Activated effector memory CD4-positive, alpha-beta T cell treated with anti-CD3 and anti-CD28 coated beads, Interleukin-2, amount 50 U/mL, for 16 hours (primary cell): ENCODE results near the gene GIPR.
"Not testable (repeated sequence)": the region's sequence is repeated elsewhere in the genome, so short reads cannot be mapped to it uniquely, and the experiment has no call there.

ENCODE experiments used
- DNase-seq: peaks from one replicate; pipeline ENCODE4 v3.0.0-alpha.2; 2020

Gene GIPR

DNA sequence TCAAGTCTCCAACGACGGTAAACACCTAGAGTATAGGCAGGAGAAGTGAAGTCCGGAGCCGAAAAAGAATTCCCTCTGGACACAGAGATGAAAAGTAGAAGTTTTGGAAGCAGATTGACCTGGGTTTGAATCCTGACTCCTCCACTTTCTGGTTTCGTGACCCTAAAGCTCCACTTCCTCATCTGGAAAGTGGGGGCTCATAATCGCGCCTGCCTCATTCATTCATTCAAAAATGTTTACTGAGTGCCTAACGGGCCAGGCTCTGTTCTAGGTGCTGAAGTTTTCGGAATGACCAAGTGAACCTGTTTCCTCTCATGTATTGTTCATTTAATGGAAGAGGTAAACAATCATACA is 21.7 kb upstream of the GIPR start:
- no peak for DNase-seq

- no peak for DNase-seq
Observed at GRCh38 chr19:45650722-45651121, 17.3 kb upstream of the GIPR start.

DNA sequence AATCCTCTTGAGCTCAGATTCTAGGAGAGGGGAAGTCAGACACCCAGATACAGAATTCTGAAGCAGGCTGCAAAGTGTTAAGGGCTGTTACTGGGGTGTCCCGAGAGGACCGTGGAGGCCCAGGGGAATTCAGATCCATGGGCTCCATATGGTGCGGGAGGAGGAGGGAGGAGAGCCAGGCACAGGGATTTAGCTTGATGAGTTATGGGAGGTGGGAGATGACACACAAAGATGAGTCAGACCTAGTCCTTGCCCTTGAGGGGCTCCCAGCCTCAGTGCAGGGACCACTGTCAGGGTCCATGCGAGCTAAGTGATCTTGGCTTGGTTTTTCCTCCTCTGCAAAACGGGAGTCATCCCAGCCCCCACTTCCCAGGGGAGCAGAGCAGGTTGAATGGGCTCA is 14.4 kb upstream of the GIPR start:
- no peak for DNase-seq

GRCh38 chr19:45655073-45655472 is 12.9 kb upstream of the GIPR start:
- no peak for DNase-seq

DNA sequence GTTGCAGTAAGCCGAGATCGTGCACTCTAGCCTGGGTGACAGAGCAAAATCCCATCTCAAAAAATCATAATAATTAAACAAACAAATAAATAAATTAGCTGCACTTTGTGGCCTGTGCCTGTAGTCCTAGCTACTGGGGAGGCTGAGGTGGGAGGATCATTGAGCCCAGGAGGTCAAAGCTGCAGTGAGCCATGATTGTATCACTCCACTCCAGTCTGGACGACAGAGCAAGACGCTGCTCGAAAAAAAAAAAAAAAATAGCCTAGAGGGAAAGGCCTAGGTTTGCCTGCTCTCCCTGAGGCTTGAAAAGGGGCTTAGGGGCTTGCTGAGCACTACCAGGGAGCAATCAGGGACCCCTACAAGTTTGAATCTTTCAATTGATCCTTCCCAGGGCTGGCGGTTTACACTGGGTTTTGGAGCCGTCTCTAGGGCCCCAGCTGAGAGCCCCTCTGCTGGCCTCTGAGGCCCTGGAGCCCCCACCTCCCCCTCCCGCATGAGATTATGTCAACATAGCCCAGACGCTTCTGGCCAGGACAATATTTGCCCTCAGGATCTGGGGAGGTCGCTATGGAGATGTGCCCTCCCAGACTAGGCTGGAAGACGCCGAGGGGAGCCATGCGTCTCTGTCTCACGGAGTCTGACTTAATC is 10.4 kb upstream of the GIPR start:
- DNase-seq: no peak

DNA sequence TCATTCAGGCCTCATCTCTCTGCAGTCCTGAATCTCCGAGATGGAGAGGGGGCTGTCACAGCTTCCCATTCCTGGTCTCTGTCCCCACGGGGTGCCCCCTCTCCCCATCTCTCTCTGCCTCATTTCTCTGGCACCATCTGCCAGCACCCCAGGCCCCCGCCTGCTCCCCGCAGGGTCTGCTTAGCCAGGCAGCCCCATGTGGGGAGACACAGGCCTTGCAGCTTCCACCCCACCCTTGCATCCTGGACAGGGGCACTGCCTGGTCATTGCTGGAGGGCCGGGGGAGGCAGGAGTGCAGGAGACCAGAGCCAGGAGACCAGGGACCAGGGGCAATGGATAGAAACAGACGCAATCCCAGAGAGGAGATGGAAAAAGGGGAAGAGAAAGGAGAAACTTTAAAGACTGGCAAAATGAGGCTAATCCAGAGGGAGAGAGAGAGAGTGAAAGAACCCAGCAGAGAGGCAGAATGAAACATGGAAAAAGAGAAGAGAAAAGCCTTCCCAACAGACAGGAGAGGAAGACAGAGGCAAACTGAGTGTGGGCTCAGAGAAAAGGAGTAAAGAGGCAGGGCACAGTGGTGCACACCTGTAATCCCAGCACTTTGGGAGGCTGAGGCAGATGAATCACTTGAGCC is 8.8 kb upstream of the GIPR start:
- DNase-seq: no peak

GRCh38 chr19:45660636-45661035 is 7.4 kb upstream of the GIPR start:
- DNase-seq: no peak

GRCh38 chr19:45663800-45664199 is 4.2 kb upstream of the GIPR start:
- no peak for DNase-seq

DNA sequence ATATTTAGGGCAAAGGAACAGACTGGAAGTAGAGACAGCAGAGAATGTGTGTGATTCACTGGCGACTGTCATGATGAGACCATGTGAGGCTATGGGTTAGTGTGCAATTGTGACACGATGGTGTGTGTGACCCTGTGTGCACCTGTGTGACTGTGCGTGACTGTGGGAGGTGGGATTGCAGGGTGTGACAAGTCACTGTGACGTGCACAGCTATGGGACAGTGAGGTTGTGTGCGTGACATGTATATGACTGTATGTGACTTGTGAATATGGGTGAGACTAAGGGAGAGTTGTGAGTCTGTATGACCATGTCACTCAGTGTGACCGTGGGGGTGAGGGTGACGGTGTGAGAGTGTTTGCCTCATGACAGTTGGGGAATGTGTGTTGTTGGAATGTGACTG is 3.4 kb upstream of the GIPR start:
- DNase-seq: no peak

- DNase-seq: peak; percentile 79
Observed at GRCh38 chr19:45668342-45668871, 386 bp downstream of the GIPR start.

- peak; percentile 83 for DNase-seq
Observed at GRCh38 chr19:45670670-45671453, 2.8 kb downstream of the GIPR start.

GRCh38 chr19:45674946-45675345 is 6.9 kb downstream of the GIPR start:
- no peak for DNase-seq

- peak; percentile 83 for DNase-seq
Observed at GRCh38 chr19:45676851-45677263, 8.8 kb downstream of the GIPR start.

GRCh38 chr19:45677351-45678230 is 9.6 kb downstream of the GIPR start:
- DNase-seq: peak; percentile 92

DNA sequence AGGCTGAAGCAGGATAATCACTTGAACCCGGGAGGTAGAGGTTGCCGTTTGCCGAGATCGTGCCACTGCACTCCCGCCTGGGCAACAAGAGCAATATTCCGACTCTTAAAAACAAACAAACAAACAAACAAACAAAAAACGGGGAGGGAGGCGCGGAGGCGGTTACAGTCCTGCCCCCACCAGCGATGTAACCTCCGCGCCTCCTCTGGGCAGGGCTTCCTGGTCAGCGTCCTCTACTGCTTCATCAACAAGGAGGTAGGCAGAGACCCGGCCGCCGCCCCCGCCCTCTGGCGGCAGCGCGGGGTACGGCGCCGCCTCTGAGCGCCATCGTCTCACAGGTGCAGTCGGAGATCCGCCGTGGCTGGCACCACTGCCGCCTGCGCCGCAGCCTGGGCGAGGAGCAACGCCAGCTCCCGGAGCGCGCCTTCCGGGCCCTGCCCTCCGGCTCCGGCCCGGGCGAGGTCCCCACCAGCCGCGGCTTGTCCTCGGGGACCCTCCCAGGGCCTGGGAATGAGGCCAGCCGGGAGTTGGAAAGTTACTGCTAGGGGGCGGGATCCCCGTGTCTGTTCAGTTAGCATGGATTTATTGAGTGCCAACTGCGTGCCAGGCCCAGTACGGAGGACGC is 13.5 kb downstream of the GIPR start:
- peak; percentile 95 for DNase-seq

DNA sequence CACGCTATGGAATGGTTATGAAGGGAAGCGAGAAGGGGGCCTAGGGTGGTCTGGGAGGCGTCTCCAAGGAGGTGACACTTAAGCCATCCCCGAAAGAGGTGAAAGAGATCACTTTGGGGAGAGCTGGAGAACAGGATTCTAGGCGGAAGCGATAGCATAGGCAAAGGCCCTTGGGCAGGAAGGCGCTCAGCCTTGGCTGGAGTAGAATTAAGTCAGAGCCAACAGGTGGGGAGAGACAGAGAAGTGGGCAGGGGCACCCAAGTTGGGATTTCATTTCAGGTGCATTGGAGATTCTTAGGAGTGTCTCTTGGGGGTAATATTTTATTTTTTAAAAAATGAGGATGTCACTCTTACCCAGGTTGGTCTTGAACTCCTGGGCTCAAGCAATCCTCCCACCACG is 14.1 kb downstream of the GIPR start:
- no peak for DNase-seq

DNA sequence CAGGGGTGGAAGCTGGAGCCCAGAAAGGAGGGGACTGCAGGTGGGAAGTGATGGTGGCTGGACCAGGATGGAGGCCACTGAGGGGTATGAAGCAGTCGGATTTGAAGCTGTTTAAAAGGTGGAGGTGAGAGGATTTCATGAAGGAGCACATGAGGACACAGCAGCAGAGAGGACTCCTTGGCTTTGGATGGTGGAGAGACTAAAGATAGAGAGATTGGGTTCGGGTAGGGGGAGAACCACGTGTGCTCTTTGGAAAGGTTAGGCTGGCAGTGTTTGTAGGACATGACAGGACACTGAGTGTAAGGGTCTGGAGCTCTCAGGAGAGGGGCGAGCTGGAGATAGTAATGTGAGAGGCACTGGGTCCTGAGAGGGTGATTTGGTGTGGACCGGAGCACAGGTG is 14.9 kb downstream of the GIPR start:
- no peak for DNase-seq

DNA sequence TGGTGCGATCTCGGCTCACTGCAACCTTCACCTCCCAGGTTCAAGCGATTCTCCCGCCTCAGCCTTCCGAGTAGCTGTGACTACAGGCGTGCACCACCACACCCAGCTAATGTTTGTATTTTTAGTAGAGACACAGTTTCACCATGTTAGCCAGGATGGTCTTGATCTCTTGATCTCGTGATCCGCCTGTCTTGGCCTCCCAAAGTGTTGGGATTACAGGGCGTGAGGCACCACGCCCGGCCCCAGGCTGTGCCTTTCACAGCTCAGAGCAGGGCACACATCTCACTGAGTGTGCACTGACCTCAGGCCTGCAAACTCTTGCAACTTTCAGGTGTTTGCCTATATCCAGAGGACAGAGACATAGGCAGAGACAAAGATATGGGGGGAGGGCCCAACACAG is 17.0 kb downstream of the GIPR start:
- DNase-seq: not testable (repeated sequence)

DNA sequence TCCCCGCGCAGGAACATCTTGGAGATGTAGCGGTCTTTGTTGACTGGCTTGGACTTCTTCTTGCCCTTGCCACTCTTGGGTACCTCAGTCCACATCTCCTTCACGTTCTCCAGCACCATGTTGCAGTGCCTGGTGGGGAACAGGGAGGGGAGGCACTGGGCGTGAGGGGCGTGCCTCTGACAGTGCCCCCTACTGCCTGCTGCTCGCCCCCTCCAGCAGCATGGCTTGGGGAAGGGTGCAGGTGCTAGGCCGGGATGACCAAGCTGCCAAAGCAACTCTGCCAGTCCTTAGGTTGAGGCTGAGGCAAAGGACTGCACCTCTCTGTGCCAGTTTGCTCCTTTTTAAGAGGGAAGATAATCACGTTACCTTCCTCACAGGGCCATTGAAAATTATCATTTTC is 19.6 kb downstream of the GIPR start:
- no peak for DNase-seq

- peak; percentile 98 for DNase-seq
Observed at GRCh38 chr19:45691516-45692186, 23.6 kb downstream of the GIPR start, which contains the start of gene SNRPD2. Gene SNRPD2, minus strand, starts transcription at chr19:45691953. Its CDS starts 65 bp downstream, at chr19:45691888.

- DNase-seq: peak; percentile 99
Observed at GRCh38 chr19:45692187-45693105, 24.4 kb downstream of the GIPR start, which contains the start of gene QPCTL. Gene QPCTL, plus strand, starts transcription at chr19:45692666. Its CDS starts 38 bp downstream, at chr19:45692704.
